MCF 10A (cell line): ENCODE measurements around the gene THAP3. TPM values are rescaled to one million over a fixed set of nuclear protein-coding genes. Genes with fewer than 3 reads are reported as not detected.

Experiments used
- BruUV-seq: library from RNA; stranded (reverse); fragments of 400-500 nt; replicated peaks from 2 replicates; lab custom pipeline; 2021; lab: Mats Ljungman, UMichigan
- CTCF ChIA-PET: fragments of 300-600 bp; sonication (Branson Sonifier 250); formaldehyde crosslinking; extraction: SDS; loops from one replicate; lab custom pipeline; 2021; ENCODE audit warnings: antibody characterized with exemption, inconsistent platforms; lab: Yijun Ruan, JAX
- POLR2A ChIA-PET: fragments of 300-600, 350-650 bp; sonication (Branson Sonifier 250); formaldehyde crosslinking; extraction: SDS; loops from one replicate; lab custom pipeline; 2020; ENCODE audit warnings: antibody characterized with exemption, inconsistent platforms; lab: Yijun Ruan, JAX
- DNase-seq: peaks from one replicate; pipeline ENCODE4 v3.0.0-alpha.2; 2018; ENCODE audit not compliant: unreplicated experiment
- H3K27ac Mint-ChIP-seq: one replicate; pipeline ENCODE4 v1.8.0; 2022; ENCODE audit warnings: mild to moderate bottlenecking, low read depth, mixed read lengths; ENCODE audit not compliant: unreplicated experiment
- H3K27me3 Mint-ChIP-seq: one replicate; pipeline ENCODE4 v1.8.0; 2022; ENCODE audit warnings: mixed read lengths; ENCODE audit not compliant: insufficient read depth, unreplicated experiment
- H3K36me3 Mint-ChIP-seq: one replicate; pipeline ENCODE4 v1.8.0; 2022; ENCODE audit warnings: mild to moderate bottlenecking, moderate library complexity, mixed read lengths; ENCODE audit not compliant: insufficient read depth, unreplicated experiment
- H3K4me1 Mint-ChIP-seq: one replicate; pipeline ENCODE4 v1.8.0; 2022; ENCODE audit warnings: mixed read lengths; ENCODE audit not compliant: insufficient read depth, unreplicated experiment
- H3K4me3 Mint-ChIP-seq: one replicate; pipeline ENCODE4 v1.8.0; 2022; ENCODE audit warnings: mild to moderate bottlenecking, moderate library complexity, mixed read lengths; ENCODE audit not compliant: unreplicated experiment
- H3K9me3 Mint-ChIP-seq: one replicate; pipeline ENCODE4 v1.8.0; 2022; ENCODE audit warnings: mixed read lengths; ENCODE audit not compliant: unreplicated experiment
- CTCF ChIP-seq: fragments of 200-600 bp; IDR thresholded peaks from one replicate; pipeline ENCODE4 v1.8.0; 2022; ENCODE audit warnings: antibody characterized with exemption, mild to moderate bottlenecking; ENCODE audit not compliant: unreplicated experiment
- intact Hi-C: fragments of 100-400 bp; cut with micrococcal nuclease; formaldehyde crosslinking; loops from 2 replicates; pipeline ENCODE4 v1.14.1; 2022
- total RNA-seq: library from RNA; stranded (reverse); gene quantifications from 2 replicates; pipeline ENCODE4 v1.2.3, GENCODE V29; 2022

Gene THAP3
- total RNA-seq, 1 experiment from 2014 or later = 14.7 TPM

DNA sequence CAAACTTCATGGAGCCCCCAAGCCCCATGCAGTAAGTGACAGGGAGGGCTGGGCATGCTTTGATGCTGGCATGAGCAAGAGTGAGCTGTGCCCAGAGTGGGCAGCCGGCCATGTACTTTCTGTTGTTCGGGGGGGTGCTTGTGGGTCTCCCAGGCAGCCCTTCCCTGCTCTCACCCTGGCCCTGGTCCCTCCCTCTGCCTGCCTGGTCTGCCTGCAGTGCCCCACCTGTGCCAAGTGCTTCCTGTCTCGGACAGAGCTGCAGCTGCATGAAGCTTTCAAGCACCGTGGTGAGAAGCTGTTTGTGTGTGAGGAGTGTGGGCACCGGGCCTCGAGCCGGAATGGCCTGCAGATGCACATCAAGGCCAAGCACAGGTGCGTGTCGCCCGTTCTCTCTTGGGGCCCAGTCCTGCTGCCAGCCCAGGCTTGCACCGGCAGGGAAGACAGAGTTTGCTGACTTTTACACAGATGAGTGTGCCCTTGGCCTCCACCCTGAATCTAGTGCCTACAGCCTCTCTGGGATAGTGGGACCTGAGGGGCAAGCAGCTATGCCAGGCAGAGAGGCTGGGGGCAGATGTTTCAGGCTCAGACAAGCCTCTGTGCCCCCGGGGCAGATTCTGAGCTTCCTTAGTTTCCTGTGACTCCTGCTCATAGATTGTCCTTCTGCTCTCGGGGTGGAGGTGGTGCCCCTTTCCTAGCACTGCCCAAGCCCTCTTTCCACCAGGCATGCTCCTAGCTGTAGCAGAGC lies 37.2 kb upstream of the THAP3 start:
- CTCF ChIA-PET = interaction anchor here (0.7 to 1.5 kb wide), 3 partner anchors 8 to 99 kb away, joined by 3 to 6 read pairs (median 4); partner anchors contain the start of genes NOL9 and TAS1R1
- Mint-ChIP-seq H3K4me1 (peaks cover 19% of the 10 kb centered on the region), H3K27ac (peak overlapping the region; percentile 66), H3K9me3 (no peaks in the 10 kb centered on the region), H3K4me3 (peak overlapping the region; percentile 23), H3K27me3 (no peaks in the 10 kb centered on the region), H3K36me3 (peaks cover 41% of the 10 kb centered on the region)
- peak; percentile 38 for DNase-seq
- intact Hi-C loops = no loop called here
- TF ChIP-seq CTCF = no peak
- POLR2A ChIA-PET = interaction anchor here (0.6 to 6.9 kb wide), 11 partner anchors 7 to 97 kb away, joined by 3 to 69 read pairs (median 3); partner anchors contain the start of genes KLHL21, NOL9, PLEKHG5 and ZBTB48
- BruUV-seq = no TSS peak

DNA sequence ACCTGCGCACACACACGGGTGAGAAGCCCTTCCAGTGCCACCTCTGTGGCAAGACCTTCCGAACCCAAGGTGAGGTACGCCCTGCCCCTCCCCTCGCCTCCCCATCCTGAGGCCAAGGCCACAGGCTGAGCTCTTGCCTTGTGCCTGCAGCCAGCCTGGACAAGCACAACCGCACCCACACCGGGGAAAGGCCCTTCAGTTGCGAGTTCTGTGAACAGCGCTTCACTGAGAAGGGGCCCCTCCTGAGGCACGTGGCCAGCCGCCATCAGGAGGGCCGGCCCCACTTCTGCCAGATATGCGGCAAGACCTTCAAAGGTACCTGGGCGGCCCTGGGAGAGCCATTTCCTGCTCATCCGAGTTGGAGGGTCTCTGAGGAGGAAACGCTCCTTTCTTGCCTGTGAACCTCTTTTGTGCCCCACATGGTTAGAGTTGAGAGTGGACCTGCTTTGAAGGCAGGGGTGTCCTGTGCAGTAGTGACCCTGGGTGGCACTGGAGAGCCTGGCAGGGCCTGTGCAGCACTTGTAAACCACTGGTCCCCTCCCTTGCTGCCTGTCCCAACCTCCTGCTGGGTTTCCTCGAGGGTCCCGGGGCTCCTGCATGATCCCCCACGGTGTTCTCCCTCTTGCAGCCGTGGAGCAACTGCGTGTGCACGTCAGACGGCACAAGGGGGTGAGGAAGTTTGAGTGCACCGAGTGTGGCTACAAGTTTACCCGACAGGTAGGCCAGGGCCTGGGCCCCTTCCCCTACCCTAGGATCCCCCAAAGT lies 36.4 kb upstream of the THAP3 start:
- H3K36me3 Mint-ChIP-seq = peaks cover 49% of the 10 kb centered on the region
- H3K4me3 Mint-ChIP-seq = peak overlapping the region; percentile 23
- intact Hi-C loops = no loop called here
- peak; percentile 34 for DNase-seq
- no TSS peak for BruUV-seq
- peaks cover 17% of the 10 kb centered on the region for H3K4me1 Mint-ChIP-seq
- ChIA-PET CTCF (interaction anchor here (0.6 to 1.5 kb wide), 4 partner anchors 8 to 372 kb away, joined by 3 to 6 read pairs (median 4); partner anchors contain the start of genes NOL9 and TAS1R1), POLR2A (interaction anchor here (0.6 to 6.9 kb wide), 15 partner anchors 8 to 98 kb away, joined by 3 to 69 read pairs (median 3); partner anchors contain the start of genes KLHL21, NOL9, PLEKHG5 and TAS1R1)
- no peaks in the 10 kb centered on the region for H3K27me3 Mint-ChIP-seq
- TF ChIP-seq CTCF = no peak
- H3K9me3 Mint-ChIP-seq = no peaks in the 10 kb centered on the region
- peak overlapping the region; percentile 66 for H3K27ac Mint-ChIP-seq

DNA sequence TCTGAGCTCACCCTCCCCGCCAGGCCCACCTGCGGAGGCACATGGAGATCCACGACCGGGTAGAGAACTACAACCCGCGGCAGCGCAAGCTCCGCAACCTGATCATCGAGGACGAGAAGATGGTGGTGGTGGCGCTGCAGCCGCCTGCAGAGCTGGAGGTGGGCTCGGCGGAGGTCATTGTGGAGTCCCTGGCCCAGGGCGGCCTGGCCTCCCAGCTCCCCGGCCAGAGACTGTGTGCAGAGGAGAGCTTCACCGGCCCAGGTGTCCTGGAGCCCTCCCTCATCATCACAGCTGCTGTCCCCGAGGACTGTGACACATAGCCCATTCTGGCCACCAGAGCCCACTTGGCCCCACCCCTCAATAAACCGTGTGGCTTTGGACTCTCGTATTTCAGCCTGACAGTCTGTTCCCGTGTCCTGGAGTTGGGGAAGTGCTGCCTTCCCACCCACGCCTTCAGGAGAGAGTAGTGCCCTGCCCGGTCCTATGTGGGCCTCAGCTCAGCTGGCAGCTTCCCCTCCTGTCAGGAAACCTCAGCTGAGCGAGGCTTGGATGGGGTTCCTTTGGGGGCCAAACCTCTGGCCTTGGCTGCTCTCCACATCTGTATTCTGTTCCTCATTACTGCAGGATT lies 35.7 kb upstream of the THAP3 start:
- DNase-seq = no peak
- POLR2A ChIA-PET = interaction anchor here (0.7 to 6.9 kb wide), 6 partner anchors 9 to 36 kb away, joined by 3 to 69 read pairs (median 6); partner anchors contain the start of genes KLHL21, TAS1R1 and ZBTB48
- intact Hi-C loops = no loop called here
- Mint-ChIP-seq H3K9me3 (no peaks in the 10 kb centered on the region), H3K36me3 (peaks cover 56% of the 10 kb centered on the region), H3K4me1 (peaks cover 17% of the 10 kb centered on the region), H3K27me3 (no peaks in the 10 kb centered on the region), H3K4me3 (no peak overlapping the region), H3K27ac (peak overlapping the region; percentile 66)
- CTCF ChIA-PET = interaction anchor here (0.5 to 0.6 kb wide), 2 partner anchors 139 to 371 kb away, joined by 3 read pairs; no protein-coding TSS in a partner anchor
- BruUV-seq = no TSS peak
- no peak for TF ChIP-seq CTCF
